Kidney tubule cell (primary cell): ENCODE results near the gene NUBPL.
"Not testable (repeated sequence)": the region's sequence is repeated elsewhere in the genome, so short reads cannot be mapped to it uniquely, and the experiment has no call there.

Source experiments
- DNase-seq: peaks from one replicate; pipeline ENCODE4 v3.0.0-alpha.2; 2018; ENCODE audit warnings: low spot score

Gene NUBPL

DNA sequence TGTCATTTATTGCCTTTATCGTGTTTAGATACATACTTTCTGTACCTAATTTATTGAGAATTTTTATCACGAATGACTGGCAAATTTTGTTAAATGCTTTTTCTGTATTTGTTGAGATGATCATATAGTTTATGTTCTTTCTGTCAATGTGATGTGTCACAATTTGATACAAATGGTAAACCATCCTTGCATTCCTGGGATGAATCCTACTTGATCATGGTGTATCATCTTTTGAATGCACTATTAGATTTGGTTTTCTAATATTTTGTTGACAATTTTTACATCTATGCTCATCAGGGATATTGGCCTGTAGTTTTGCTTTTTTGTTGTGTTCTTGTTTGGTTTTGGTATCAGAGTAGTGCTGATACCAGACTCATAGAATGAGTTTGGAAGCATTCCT, 185.1 kb downstream of the NUBPL start:
- DNase-seq: no peak

DNA sequence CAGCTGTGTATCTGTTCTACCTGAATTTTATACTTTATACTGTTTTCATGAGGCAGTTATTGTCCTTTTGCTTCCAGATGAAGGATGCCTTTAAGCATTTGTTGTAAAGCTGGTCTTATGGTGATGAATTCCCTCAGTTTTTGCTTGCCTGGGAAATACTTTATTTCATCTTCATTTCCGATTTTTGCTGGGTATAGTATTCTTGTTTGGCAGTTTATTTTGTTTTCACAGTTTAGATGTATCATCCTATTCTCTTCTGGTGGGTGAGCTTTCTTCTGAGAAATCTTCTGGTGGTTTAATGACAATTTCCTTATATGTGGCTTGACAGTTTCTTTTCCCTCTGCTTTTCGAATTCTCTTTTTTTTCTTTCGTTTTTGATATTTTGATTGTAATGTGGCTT, 188.1 kb downstream of the NUBPL start:
- DNase-seq: no peak

DNA sequence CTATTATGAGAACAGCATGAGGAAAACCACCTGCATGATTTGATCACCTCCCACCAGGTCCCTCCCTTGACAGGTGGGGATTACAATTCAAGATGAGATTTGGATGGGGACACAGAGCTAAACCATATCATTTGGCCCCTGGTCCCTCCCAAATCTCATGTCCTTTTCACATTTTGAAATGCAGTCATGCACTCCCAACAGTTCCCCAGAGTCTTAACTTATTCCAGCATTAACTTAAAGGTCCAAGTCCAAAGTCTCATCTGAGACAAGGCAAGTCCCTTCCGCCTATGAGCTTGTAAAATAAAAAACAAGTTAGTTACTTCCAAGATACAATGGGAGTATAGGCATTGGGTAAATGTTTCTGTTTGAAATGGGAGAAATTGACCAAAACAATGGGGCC, 189.8 kb downstream of the NUBPL start:
- not testable (repeated sequence) for DNase-seq

DNA sequence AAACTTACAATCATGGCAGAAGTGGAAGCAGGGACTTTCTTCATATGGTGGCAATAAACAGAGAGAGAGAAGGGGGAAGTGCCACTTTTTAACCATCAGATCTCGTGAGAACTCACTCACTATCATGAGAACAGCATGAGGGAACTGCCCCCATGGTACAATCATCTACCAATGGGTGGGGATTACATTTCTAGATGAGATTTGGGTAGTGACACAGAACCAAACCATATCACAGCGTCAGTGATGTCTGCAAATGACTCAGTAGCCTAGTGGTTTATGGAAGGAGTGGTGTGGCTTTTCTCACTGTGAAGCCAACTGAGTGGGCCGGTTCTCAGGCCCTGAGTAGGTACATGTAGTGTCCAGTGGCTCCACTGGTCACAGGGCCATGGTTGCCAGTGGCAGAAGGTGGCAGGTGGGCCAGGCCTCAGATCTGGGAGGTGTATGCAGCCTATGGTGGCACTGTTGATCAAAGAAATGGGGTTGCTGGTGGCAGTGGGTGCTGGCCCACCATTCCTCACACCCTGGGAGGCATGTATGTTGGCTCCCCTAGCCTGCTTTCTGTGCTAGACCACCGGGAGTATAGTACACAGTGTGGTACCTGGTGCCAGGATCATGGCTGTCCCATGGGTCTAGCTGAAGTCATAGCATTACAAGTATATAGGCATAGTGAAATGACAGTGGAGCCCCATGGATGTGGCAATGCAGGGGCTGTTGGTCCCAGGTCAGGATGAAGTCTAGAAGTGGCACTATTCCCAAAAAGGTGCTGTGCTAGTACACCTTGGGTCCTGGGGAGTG, 191.9 kb downstream of the NUBPL start:
- DNase-seq: no peak

DNA sequence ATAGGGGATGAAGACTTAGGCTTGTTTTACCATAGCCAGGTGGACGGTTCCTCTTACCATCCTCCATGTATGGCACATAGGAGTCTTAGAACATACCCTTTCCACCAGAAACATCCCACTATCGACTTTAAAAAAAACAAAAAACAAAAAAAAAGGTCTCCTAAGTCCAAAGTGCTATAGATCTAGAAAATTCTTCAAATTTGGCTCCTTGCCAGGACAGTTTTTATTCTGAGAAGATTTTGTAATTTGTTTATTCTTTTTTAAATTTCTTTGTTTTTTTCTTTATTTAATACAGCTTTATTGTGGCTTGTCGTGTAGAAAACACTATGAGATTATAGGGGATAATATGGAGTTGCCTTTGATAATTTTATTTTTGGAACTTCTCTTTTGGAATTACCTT, 197.7 kb downstream of the NUBPL start:
- DNase-seq: no peak

DNA sequence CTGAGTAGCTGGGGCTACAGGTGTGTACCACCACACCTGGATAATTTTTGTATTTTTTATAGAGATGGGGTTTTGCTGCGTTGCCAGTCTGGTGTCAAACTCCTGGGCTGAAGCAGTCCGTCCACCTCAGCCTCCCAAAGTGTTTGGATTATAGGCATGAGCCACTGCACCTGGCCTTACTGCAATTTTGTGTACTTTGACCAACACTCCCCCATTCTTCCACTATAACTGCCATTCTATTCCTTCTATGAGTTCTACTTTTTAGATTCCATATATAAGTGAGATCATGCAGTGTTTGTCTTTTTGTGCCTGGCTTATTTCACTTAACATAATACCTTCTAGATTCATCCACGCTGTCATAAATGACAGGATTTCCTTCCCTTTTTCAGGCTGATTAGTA, 199.1 kb downstream of the NUBPL start:
- DNase-seq: no peak

DNA sequence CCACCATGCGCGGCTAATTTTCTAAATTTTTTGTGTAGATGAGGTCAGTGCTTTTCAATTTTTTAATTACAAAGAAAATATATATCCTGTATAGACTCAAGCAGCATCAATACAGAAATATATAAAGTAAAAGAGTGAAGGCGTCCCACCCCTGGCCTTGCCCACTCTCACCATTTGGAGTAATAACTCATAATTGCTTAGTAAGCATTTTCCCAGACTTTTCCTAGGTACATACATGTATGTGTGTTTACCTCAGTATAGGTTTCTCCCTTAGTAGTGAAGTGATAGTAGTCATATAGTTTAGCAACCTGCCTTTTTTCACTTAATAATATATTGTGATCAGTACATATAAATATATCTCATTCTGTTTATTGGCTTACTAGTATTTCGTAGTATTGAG, 200.1 kb downstream of the NUBPL start:
- DNase-seq: no peak

DNA sequence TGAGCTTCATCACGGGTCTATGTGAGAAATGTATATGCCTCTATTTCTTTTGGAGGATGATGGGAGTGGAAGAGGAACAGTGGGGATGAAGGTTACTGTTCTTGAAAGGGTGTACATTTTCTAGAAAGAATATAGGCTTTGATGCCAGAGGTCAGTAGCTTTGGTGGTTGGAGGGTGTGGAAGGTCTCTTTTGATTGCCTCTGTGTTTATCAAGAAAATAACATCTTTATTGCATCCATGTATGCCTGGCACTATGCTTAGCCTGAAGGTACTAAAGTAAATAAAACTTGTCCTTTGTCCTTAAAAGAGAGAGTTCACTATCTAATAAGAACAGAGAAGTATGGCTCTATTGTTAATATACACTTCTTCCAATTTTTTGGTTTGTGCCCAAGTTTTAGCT, 201.8 kb downstream of the NUBPL start:
- no peak for DNase-seq

DNA sequence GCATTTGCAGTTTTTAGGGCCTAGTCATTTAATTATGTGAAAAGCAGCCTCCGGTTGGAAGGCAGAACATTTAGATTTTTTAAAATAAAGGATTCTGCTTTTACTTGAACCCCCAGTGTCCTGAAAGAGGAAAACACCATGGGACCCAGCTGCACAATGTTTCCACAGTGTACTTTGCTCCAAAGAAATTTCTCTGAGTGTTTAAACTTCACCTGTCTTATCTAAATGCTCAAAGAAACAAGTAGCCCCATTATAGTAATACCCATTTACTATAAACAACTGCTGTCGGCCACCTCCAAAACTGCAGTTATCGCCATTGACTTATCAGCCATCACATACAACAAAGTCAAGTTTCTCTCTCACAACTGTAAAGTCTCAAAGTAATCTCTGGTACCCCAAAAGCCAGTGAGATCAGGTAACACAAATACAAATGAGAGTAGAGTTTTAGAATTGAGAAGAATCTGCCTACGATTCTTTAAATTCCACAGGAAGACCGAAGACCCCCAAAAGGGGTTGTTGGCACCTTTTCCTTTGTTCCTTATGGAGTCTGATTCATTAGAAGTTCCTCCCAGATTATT, 205.2 kb downstream of the NUBPL start:
- no peak for DNase-seq

DNA sequence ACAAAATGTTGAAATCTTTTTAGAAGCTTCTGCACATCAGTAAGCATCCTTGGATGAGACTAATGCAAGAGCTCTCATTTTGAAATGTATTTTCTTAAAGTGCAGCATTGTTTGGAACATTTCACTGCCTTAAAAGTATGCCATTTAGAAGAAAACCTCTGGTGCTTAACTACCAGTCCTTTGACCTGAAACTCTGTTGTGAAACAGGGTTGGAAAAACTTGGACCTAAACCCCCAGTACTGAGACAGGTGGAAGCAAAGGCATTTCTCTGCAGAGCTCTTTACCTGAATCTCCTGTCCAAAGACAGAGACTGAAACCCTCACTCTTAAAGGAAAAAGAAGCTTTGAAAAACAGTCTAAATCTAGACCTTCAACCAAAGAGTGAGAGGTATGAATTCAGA, 207.2 kb downstream of the NUBPL start:
- DNase-seq: no peak

DNA sequence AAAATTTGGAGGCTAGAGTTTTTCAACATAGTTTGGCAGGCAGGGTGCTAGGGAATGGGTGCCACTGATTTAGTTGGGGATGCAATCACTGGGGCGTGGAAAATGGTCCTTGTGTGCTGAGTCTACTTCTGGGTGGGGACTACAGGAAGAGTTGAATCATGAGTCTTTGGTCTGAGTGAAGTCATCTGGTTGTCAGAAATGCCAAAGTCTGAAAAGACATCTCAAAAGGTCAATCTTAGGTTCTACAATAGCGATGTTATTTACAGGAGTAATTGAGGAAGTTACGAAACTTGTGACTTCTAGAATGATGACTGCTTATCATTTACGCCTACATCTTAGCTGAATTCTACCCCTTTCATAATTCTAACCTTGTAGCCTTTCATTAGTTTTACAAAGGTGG, 209.1 kb downstream of the NUBPL start:
- DNase-seq: peak; percentile 41

DNA sequence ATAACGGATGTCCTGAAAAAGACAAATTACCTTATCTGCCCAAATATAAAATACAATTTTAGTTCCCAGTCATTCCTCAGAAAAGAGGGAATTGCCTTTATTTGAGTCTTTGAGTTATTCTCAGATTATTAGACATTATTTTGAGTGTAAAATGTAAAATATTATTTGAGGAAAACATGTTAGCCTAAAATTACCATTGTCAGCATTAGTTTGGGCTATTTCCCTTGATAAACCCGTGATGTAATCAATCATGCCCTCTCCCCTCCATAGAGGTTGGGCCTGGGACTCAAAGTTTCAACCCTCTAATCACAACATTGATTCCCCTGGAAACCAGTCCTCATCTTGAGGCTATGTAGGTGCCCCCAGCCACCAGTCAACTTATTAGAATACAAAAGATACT, 213.4 kb downstream of the NUBPL start:
- DNase-seq: no peak

DNA sequence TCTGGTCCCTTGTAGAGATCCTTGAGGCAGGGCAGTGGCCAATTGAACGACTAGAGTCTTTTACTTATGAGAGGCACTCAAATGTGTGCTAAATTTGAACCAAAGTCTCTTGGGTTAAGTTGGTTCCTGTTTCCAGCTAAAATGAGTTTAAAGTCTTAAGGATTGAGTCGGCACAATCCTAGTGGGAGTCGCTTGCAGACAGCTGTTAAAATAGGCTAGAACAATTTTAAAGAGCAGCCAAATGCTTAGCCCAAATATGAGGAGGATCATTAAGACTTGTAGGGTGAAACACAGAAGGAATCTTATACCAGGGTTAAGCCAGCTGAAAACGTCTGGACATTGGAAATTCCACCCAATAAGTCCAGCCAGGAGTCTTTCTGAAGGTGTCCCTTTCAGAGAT, 216.1 kb downstream of the NUBPL start:
- no peak for DNase-seq

DNA sequence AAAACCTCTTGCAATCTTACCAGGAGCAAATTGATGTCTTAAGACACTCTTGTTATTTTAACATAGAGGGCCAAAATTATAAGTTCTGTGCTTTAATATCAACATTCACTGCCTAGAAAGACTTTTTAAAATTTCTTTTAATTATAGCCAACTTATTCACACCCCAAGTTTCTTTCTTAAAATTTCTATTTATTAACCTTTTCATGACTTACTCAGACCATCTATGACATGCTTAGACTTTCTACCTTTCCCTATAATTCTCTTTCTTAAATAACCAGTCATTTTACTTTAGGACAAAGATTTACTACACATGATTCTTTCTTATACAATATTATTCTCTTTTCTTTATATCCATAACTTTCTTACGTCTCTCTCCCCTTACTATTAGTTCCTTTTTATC, 220.4 kb downstream of the NUBPL start:
- no peak for DNase-seq

DNA sequence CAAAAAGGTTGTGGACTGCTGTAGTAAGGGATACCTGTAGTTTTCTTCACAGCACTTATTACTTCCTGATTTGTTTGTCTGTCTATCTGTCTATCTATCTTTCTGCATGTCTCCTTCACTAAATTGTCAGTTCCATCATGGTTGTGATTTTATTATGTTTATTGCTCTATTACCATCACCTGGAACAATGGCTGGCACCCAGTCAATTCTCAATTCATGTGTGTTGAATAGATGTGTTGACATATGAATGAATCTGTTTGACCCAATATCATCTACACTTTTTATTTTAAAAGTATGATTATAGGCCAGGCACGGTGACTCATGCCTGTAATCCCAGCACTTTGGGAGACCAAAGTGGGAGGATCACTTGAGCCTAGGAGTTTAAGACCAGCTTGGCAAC, 224.4 kb downstream of the NUBPL start:
- no peak for DNase-seq

DNA sequence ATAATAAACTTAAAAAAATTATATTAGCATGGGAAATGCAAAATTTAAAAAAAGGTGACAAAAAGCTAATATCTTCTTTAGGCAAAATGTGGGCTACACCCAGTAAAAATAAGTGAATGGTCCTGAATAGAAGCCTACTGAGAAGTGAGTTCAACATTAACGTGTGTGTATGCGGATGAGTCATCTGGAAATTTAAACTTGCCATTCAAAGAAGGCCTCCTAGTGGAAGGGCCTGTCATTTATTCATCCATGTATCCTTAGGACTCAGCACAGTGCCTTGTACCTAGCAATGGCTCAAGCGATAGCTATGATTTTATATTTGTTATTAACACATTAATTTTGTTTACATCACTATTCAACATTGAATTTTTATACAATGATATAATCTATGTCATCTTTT, 226.2 kb downstream of the NUBPL start:
- DNase-seq: peak; percentile 58

DNA sequence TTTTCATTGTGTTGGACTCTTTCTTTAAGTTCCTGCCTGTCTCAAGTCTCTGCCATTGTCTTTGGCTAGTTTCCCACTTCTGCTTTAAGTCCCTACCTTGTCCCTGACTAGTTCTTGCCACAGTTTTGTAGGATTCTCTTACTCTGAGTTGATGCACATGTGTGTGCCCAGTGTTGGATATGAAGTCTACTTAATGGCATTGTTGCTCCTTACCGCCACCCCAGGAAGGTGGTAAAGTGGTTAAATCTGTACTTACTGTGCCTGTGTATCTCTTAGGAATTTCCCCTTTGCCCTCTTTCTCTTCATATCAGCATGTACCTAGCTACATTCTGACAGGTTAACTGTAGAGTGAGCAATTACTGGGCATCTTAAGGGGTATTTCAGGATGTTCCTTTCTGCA, 227.1 kb downstream of the NUBPL start:
- DNase-seq: peak; percentile 5

DNA sequence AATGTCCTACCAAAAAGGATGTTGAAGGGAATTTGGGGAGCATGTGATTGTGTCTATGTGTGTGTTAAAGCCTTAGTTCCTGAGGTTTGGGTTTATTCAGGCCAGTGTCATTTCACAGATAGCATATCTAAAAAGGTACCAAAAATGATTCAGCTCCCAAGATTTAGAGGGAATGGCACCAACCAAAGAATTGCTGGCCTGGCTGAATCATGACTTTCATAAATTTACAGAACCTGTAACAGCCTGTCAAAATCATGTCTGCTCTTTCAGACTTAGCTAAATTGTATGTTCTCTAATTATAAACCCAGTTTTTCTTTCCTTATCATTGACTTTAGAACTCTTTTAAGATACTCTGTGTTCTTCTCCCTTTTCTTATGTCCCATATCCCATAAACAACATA, 231.5 kb downstream of the NUBPL start:
- no peak for DNase-seq

DNA sequence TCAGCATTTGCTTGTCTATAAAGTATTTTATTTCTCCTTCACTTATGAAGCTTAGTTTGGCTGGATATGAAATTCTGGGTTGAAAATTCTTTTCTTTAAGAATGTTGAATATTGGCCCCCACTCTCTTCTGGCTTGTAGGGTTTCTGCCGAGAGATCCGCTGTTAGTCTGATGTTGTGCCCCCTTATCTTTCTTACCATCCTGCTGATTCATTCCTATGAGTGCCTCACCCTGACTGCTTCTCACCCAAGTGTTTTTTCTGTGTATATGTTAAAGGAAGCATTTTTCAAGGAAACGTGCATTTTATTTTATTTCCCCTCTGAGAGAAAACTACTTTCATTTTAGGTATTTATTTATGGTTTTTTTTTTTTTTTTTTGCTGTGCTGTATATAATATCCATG, 236.7 kb downstream of the NUBPL start:
- DNase-seq: not testable (repeated sequence)

DNA sequence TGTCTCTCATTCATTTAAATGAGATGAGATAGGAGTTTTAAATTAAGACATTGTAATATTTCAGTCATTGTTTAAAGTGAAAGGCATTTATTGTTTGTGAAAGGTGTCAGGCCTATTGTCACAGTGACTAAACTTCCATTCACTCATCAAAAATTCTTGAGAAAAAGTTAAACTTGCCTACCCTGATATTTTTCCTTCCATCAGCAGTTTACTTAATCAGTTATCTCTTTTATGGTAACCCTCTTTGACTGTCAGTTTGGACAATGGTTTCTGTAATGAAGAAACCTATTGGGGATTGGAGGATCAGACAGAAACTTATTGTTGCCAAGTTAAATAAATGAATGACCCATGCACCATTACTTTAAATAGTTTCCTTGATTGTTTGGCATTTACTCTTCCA, 241.6 kb downstream of the NUBPL start:
- DNase-seq: no peak

DNA sequence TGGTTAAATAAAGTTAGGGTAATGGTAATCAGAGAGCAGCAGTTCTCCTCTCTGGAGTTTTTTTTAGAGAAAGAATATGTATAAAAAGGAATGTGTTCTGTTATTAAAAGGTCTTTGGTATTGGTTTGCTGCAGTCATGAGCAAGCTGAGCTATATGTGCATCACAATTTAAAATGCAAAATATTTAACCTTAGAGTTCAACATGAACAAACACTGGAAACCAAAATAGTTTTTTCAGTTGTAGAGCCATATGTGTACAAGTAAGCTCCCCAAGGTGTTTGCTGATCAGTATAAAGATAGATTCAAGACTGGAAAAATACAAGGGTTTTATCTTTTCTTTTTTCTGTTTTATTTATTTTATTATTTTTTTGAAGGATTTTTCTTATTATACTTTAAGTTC, 245.0 kb downstream of the NUBPL start:
- DNase-seq: no peak

DNA sequence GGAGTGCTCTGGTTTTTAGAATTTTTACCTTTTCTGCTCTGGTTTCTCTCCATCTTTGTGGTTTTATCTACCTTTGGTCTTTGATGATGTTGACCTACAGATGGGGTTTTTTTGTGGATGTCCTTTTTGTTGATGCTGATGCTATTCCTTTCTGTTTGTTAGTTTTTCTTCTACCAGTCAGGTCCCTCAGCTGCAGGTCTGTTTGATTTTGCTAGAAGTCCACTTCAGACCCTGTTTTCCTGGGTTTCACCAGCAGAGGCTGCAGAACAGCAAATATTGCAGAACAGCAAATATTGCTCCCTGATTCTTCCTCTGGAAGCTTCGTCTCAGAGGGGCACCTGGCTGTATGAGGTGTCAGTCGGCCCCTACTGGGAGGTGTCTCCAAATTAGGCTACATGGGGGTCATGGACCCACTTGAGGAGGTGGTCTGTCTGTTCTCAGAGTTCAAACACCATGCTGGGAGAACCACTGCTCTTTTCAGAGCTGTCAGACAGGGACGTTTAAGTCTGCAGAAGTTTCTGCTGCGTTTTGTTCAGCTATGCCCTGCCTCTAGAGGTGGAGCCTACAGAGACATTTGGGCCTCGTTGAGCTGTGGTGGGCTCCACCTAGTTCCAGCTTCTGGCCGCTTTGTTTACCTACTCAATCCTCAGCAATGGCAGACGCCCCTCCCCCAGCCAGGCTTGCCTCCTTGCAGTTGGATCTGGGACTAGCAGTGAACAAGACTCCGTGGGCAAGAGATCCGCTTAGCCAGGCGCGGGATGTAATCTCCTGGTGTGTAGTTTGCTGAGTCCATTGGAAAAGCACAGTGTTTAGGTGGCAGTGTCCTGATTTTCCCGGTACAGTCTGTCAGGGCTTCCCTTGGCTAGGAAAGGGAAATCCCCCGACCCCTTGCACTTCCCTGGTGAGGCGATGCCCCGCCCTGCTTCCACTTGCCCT, 250.8 kb downstream of the NUBPL start:
- not testable (repeated sequence) for DNase-seq
